G401.6 (cell line): Measurements from ENCODE around the gene OASL.

ENCODE experiments used
- FAIRE-seq: peaks from 2 replicates; lab custom pipeline; 2012; peaks lifted over from hg19 to GRCh38; lab: Jason Lieb, UNC

OASL gene

GRCh38 chr12:120989687-120990086 lies 49.4 kb downstream of the OASL start:
- no peak for FAIRE-seq

- no peak for FAIRE-seq
Observed at GRCh38 chr12:120988658-120989057, 50.4 kb downstream of the OASL start.

GRCh38 chr12:120988234-120988633 lies 50.8 kb downstream of the OASL start:
- FAIRE-seq = no peak

GRCh38 chr12:120984351-120984898 lies 54.6 kb downstream of the OASL start:
- FAIRE-seq = no peak

GRCh38 chr12:120983759-120984158 lies 55.3 kb downstream of the OASL start:
- FAIRE-seq = no peak

DNA sequence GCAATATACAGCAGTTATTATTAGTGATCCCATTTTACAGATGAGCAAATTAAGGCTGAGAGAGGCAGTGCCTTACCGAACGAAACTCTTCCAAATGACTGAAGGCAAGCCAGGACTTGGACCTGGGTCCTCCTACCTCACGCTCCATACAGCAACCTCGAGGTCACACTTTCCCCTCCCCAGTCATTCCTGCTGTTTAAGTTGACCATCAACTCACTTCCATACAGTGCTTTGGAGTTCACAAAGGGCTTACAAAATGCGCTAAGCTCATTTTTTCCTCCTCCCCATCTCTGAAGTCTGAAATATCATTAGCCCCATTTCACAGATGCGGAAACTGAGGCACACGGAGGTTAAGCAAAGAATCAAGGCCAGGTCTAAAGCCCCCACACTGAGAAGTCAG lies 56.4 kb downstream of the OASL start:
- no peak for FAIRE-seq

DNA sequence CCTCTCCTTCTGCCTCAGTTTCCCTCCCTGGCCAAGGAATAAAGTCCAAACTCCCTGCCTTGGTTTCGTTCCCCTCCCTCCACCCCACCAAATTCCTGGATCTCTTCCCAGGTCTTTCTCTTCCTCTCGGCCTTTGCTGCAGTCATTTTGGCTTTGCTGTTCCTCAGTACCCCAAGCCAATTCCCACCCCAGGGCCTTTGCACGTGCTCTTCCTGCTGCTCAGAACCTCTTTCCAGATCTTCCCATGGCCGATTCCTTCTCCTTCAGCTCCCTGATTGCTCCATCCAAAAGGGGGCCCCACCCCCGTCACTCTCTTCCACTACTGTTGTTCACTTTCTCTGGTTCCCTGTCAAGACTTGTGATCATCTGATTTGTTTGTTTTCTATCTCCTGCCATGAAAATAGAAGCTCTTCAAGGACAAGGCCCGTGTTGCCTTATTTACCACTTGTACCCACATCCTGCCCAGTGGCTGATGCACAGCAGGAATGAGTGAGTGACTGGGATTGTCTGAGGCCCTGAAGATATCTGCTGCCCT lies 57.6 kb downstream of the OASL start:
- FAIRE-seq = no peak

- no peak for FAIRE-seq
Observed at GRCh38 chr12:120980800-120981368, 58.2 kb downstream of the OASL start.

GRCh38 chr12:120979862-120980696 lies 59.0 kb downstream of the OASL start:
- FAIRE-seq = no peak

GRCh38 chr12:120979220-120979861 lies 59.7 kb downstream of the OASL start:
- no peak for FAIRE-seq

DNA sequence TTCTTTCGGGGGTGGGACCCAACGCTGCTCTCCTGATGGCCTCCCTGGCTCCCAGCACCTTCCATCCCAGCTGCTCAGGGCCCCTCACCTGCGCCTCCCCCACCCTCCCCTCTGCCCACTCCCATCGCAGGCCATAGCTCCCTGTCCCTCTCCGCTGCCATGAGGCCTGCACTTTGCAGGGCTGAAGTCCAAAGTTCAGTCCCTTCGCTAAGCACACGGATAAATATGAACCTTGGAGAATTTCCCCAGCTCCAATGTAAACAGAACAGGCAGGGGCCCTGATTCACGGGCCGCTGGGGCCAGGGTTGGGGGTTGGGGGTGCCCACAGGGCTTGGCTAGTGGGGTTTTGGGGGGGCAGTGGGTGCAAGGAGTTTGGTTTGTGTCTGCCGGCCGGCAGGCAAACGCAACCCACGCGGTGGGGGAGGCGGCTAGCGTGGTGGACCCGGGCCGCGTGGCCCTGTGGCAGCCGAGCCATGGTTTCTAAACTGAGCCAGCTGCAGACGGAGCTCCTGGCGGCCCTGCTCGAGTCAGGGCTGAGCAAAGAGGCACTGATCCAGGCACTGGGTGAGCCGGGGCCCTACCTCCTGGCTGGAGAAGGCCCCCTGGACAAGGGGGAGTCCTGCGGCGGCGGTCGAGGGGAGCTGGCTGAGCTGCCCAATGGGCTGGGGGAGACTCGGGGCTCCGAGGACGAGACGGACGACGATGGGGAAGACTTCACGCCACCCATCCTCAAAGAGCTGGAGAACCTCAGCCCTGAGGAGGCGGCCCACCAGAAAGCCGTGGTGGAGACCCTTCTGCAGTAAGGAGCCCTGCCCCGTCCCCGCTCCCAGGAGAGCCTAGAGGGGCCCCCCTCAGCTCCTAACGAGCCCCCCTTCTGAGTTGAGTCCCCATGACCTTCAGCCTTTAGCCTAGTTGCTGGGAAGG lies 60.5 kb downstream of the OASL start, which contains the start of gene HNF1A:
TSS of gene HNF1A (plus strand) at position 248 of the 924 bp plus-strand sequence. CDS start at position 474, 226 bp downstream.
- FAIRE-seq = no peak

- FAIRE-seq = no peak
Observed at GRCh38 chr12:120977531-120978295, 61.3 kb downstream of the OASL start.

GRCh38 chr12:120972870-120973543 lies 66.0 kb downstream of the OASL start:
- FAIRE-seq = peak; percentile 95

- FAIRE-seq = peak; percentile 97
Observed at GRCh38 chr12:120971299-120972180, 67.5 kb downstream of the OASL start.

DNA sequence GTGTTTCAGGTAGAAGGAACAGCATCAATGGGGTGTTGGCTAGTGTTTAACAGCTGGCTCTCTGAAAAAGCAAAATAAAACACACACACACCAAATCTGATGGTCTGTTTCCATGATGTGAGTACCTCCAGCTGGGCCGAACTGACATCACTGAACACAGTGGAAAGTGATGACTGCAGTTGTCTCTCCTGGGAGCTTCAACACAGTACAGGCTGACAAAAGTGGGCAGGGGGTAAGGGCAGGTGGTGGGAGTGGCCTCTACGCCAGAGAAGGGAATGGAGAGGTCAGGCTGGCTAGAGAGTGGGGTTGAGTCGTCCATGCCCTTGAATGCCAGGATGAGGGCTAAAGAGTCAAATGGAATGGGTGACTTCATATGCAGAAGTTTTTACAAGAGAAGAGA lies 68.7 kb downstream of the OASL start:
- no peak for FAIRE-seq
